ENCODE measurements around the gene SLC2A5.
"Not testable (repeated sequence)": the region's sequence is repeated elsewhere in the genome, so short reads cannot be mapped to it uniquely, and the experiment has no call there.

The SLC2A5 gene

GRCh38 chr1:9037476-9038337, 31.7 kb downstream of the SLC2A5 start:
- no peak for DNase-seq (ENCODE audit: low read depth, low spot score)

GRCh38 chr1:9035226-9035625, 34.2 kb downstream of the SLC2A5 start:
- no peak for DNase-seq (ENCODE audit: low read depth, low spot score)

GRCh38 chr1:9033363-9033762, 36.1 kb downstream of the SLC2A5 start:
- DNase-seq (ENCODE audit: low read depth, low spot score) = no peak

- no peak for DNase-seq (ENCODE audit: low read depth, low spot score)
These were observed 37.8 kb downstream of the SLC2A5 start for GRCh38 chr1:9031484-9032259.

GRCh38 chr1:9031077-9031476, 38.4 kb downstream of the SLC2A5 start:
- DNase-seq (ENCODE audit: low read depth, low spot score) = not testable (repeated sequence)

- DNase-seq (ENCODE audit: low read depth, low spot score) = no peak
These were observed 40.3 kb downstream of the SLC2A5 start for GRCh38 chr1:9028921-9029705.

GRCh38 chr1:9027307-9027706, 42.1 kb downstream of the SLC2A5 start:
- DNase-seq (ENCODE audit: low read depth, low spot score) = no peak

- DNase-seq (ENCODE audit: low read depth, low spot score) = no peak
These were observed 44.0 kb downstream of the SLC2A5 start for GRCh38 chr1:9025449-9025848.

GRCh38 chr1:9024837-9025236, 44.6 kb downstream of the SLC2A5 start:
- no peak for DNase-seq (ENCODE audit: low read depth, low spot score)

- DNase-seq (ENCODE audit: low read depth, low spot score) = no peak
These were observed 46.7 kb downstream of the SLC2A5 start for GRCh38 chr1:9022773-9023172.

GRCh38 chr1:9022026-9022738, 47.3 kb downstream of the SLC2A5 start:
- DNase-seq (ENCODE audit: low read depth, low spot score) = not testable (repeated sequence)

- no peak for DNase-seq (ENCODE audit: low read depth, low spot score)
These were observed 49.1 kb downstream of the SLC2A5 start for GRCh38 chr1:9020305-9020704.

- no peak for DNase-seq (ENCODE audit: low read depth, low spot score)
These were observed 49.5 kb downstream of the SLC2A5 start for GRCh38 chr1:9019896-9020295.

- peak; percentile 11 for DNase-seq (ENCODE audit: low read depth, low spot score)
These were observed 51.1 kb downstream of the SLC2A5 start for GRCh38 chr1:9018333-9018732.

- DNase-seq (ENCODE audit: low read depth, low spot score) = no peak
These were observed 53.0 kb downstream of the SLC2A5 start for GRCh38 chr1:9016455-9016854.

- no peak for DNase-seq (ENCODE audit: low read depth, low spot score)
These were observed 54.7 kb downstream of the SLC2A5 start for GRCh38 chr1:9014475-9015375.

- DNase-seq (ENCODE audit: low read depth, low spot score) = no peak
These were observed 55.6 kb downstream of the SLC2A5 start for GRCh38 chr1:9013819-9014218.

- DNase-seq (ENCODE audit: low read depth, low spot score) = no peak
These were observed 58.6 kb downstream of the SLC2A5 start for GRCh38 chr1:9010781-9011323.

GRCh38 chr1:9009438-9010370, 59.7 kb downstream of the SLC2A5 start:
- DNase-seq (ENCODE audit: low read depth, low spot score) = no peak
